HG03159 (cell line): ENCODE data around the gene FCGR3B.
"Not testable (repeated sequence)": the region's sequence is repeated elsewhere in the genome, so short reads cannot be mapped to it uniquely, and the experiment has no call there.

ENCODE experiments used
- ATAC-seq: cut with Tn5 transposase; IDR thresholded peaks from one replicate; pipeline ENCODE4 v1.9.1; 2021; ENCODE audit warnings: mild to moderate bottlenecking, moderate library complexity; ENCODE audit not compliant: unreplicated experiment

FCGR3B gene

DNA sequence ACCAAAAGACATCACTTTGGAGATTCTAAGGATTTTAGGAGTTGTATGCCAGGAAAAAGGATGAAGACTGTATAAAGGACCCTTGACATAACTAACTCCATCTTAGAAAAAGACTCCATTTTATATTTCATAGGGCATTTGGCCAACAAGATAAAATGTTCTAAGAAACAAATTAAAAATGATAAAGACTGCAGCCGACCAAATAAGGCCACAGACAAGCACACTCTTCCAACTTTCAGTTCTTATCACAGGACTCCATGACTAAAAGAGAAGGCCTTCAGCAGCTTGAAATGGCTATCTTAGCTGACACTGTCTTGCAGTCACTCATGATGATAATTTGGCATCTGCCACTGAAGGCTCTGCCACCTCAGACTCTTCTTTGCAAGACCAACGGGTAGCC lies 8.2 kb upstream of the FCGR3B start:
- ATAC-seq: not testable (repeated sequence)

DNA sequence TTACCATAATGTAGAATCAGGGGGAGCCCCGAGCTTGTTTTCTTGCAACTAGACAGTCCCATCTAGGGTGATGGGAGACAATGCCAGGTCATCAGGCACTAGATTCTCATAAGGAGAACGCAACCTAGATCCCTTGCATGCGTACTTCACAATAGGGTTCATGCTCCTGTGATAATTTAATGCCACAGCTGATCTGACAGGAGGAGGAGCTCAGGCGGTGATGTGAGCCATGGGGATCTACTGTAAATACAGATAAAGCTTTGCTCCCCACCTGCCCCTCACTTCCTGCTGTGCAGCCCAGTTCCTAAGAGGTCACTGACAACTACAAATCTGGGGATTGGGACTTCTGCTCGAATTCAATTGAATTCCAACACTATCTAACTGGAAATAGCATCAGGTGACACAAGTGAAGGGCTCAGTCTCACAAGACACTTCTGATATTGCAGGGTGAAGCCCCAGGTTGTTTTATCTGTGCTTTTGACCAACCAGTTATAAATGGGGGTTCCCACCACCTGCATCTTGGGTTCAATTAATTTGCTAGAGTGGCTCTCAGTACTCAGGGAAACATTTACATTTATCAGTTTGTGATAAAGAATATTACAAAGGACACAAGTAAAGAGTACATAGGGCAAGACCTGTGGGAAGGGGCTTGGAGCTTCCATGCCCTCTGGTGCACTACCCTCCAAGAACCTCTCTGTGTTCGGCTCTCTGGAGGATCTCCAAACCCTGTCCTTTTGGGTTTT lies 7.4 kb upstream of the FCGR3B start:
- not testable (repeated sequence) for ATAC-seq

DNA sequence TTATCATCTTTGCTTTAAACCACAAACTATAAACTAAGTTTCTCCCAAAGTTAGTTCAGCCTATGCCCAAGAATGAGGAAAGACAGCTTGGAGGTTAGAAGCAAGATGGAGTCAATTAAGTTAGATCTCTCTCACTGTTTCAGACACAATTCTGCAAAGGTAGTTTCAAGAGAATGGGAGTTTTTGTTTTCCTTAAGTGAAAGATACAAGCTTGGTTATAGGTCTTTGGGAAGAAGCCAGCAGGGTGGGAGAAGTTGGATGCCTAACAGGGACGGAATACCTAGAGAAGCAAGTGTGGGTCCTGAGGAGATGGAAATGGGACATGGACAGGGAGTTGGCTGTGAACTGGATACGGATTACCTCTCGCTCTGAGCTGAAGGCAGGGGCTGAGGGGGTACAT lies 6.0 kb upstream of the FCGR3B start:
- not testable (repeated sequence) for ATAC-seq

DNA sequence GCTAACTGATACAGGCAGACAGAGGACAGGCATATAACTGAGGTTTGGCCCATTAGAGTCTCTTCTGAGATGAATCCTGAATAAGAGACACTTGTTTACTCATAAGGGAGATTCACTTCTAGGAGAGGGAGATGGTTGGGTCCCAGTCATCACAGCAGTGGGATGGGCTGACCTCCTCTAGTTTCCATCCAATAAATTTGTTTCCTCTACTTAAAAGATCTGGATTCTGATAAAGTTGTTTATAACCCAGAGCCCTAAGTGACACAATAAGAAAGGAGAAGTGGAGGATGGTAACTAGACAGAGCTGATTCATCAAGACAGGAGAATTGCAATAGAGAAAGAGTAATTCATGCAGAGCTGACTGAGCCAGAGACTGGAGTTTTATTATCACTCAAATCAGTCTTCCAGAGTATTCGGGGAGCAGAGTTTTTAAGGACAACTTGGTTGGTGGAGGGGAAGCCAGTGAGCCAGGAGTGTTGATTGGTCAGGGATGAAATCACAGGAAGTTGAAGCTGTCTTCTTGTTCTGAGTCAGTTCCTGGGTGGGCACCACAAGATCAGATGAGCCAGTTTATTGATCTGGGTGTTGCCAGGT lies 5.3 kb upstream of the FCGR3B start:
- not testable (repeated sequence) for ATAC-seq

- not testable (repeated sequence) for ATAC-seq
Observed at GRCh38 chr1:161634993-161635392, 4.0 kb upstream of the FCGR3B start.

DNA sequence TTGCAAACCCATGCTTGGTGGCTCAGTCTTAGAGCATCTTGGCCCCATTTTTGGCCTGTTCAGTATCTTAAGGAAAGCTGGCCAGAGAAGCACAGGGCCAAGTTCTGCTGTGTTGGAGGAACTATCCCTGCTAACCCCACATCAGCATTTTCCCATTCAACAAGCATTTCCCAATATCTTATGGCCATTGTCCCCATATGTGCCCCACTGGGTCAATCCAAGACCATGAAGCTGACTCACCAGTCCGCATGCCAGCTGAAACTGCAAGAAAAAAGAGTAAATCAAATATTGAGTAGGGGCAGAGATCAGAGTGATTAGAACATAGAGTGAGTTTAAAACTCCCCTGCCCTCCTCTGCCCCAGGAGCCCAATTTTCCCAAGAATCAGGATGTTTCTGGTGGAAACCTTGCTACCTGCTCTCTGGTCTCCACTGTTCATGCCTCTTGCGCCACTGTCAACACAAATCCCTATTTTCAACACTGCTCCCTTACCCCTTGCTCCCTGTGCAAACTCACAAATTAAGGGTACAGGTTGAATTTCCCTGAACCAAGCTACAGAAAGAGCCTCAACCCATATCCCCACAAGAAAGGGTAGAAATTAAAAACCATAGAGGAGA lies 741 bp downstream of the FCGR3B start:
- not testable (repeated sequence) for ATAC-seq

DNA sequence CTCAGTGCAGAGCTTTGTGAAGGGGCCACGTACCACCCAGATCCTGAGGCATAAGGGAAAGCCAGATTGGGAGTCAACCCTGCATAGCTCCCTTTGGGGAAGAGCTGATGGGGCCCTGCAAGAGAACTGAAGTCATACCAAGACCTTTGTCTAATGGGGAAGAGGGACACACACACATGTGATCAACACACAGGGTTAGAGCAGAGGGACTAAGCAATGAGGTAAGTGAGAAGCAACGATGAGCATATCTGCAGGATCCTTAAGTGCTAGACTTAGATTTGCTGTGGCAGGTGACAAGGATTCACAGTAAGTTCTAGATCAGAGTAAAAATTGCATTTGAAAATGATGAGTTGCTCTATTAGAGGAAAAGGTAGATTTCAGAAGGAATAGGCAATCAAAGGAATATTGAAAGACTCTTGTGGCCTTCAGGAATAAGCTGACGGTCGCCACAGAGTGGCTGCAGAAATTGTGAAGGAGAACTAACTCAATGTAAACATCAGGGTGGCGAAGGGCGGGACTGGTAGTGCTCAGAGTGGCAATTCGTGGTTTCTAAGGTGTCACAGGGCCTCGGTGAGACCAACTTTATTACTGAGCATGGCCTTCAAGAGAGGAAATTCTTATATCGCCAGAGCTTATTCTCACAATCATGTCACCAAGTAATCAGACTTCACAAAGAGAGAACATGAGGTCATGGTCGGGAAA lies 4.4 kb downstream of the FCGR3B start:
- ATAC-seq: not testable (repeated sequence)

GRCh38 chr1:161624605-161625004 lies 6.4 kb downstream of the FCGR3B start:
- not testable (repeated sequence) for ATAC-seq

- peak; percentile 41 for ATAC-seq
Observed at GRCh38 chr1:161623401-161624051, 7.5 kb downstream of the FCGR3B start.

DNA sequence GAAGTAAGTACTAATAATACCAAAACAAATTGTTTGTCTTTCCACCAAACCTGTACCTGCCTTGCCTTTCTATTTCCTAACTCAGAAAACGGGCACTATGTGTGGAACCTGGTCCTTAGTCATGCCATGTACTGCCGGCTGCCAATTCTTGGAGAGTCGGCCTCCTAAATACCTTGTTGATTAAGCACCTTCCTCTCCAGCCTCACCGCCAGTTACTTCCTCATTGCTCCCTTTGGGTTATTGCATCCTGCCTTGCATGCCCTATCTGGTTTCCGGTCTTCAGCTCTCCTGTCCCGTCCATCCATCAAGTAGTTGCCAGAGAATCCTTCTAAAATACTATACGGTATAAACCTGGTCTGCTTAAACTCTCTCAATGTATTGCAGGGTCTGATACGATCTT lies 8.9 kb downstream of the FCGR3B start:
- not testable (repeated sequence) for ATAC-seq

DNA sequence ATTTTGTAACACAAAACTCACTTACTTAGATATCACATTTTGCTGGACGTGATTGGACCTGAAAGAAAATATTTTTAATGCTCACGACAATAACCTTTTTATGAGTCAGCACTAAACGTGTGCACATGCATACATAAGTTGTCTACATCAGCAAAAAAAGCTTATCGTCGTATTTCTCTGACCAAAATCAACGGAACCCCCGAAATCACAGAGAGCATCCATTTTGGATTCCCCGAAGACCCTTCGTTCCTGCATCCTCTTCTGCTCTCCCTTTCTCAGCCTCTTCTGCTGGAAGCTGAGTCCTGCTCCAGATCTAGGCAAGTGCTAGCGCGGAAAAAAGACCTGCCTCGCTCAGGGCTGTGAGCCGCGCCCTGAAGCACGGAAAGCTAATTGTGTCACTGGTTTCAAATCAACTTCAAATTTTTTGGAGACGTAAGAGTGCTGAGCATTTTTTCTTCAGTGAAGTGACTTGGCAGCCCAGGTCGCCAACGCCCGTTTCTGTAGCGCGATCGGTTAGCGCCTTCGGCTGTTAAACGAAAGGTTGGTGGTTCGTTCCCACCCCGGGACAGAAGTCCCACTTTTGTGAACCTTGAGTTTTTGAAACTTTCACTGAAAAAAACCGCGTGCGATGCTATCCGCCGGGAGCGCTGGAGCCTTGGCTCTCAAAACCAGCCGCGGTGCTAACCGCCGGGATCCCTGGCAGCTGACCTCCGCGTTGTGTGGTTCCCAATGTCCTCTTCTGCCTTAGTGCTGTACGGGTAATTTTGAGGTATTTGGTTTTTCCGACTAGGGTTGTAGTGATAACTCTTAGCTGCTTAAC lies 9.6 kb downstream of the FCGR3B start:
- not testable (repeated sequence) for ATAC-seq

- not testable (repeated sequence) for ATAC-seq
Observed at GRCh38 chr1:161620399-161620798, 10.6 kb downstream of the FCGR3B start.

DNA sequence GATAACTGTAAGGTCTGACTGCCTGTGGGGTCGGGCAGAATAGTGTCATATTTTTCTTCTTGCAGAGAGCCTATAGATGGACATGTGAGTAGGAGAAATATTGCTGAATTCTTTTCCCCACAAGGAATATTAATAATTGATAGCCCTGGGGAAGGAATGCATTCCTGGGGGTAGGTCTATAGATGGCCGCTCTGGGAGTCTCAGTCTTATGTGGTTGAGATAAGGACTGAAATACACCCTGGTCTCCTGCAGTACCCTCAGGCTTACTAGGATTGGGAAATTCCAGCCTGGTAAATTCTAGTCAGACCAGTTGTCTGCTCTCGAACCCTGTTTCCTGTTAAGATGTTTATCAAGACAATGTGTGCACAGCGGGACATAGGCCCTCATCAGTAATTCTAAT lies 12.5 kb downstream of the FCGR3B start:
- not testable (repeated sequence) for ATAC-seq

- ATAC-seq: not testable (repeated sequence)
Observed at GRCh38 chr1:161616417-161616816, 14.6 kb downstream of the FCGR3B start.

DNA sequence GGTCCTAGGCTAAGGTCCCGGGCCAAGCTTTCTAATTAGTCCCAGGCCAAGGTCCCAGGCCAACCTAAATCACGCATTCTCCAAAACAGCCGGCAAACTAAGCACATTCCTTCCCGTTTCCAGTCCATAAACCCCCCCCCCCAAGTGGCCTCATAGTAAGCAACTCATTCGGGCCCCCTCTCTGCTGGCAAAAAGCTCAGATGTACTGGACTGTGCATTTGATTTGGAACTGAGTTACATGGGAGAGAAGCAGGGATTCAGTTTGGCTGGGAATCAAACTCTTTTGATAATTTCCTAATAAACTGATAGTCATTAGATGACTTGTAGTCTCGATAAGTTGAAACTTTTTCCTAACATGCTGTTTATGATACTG lies 17.8 kb downstream of the FCGR3B start:
- not testable (repeated sequence) for ATAC-seq

- ATAC-seq: peak; percentile 78
Observed at GRCh38 chr1:161612322-161613141, 18.4 kb downstream of the FCGR3B start.

DNA sequence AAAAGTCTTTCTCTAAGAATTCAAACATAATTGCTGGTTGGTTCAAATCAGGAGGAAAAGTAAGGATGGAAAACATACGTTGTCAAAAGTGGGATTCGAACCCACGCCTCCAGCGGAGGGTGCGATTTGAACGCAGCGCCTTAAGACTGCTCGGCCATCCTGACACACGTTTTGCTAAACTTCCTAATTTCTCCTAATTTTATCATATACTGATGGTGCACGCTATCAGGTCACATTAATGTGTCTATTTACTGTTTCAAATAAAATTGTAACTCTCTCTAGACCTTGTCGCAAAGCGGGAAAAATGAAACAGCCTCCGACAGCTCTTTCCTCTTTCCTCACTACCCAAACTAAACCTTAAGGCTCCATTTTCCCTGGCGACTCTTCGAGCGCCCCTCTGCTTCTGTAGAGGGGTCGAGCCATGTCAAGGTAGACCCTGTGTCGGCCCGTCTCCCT lies 19.1 kb downstream of the FCGR3B start:
- ATAC-seq: not testable (repeated sequence)

DNA sequence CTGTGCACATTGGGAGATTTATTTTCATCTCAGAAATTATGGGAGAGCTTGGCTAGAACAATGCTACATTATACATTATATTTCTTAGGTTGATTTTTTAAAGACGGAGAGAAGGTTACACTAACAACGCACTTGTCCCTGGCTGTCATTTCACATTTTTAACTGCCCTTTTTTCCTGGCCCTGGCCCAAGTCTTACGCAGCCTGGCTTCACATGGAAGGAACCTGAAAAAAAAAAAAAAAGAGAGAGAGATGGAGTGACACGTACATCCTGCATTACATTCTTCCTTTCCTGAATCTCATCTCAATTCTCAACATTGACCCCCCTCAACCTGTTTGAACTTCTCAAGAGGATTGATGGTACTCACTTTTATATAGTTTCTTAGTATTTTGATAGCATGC lies 20.8 kb downstream of the FCGR3B start:
- not testable (repeated sequence) for ATAC-seq
